WERI-Rb-1 (cell line): ENCODE data around the gene SDC4.

ENCODE experiments used
- DNase-seq: peaks from one replicate; pipeline ENCODE4 v3.0.0-alpha.2; 2020
- H3K27ac ChIP-seq: fragments of 250-450 bp; sonication (Bioruptor Pico); 2 replicates; pipeline ENCODE4 v1.5.1; 2020; ENCODE audit warnings: mild to moderate bottlenecking, moderate library complexity
- H3K27me3 ChIP-seq: fragments of 250-450 bp; sonication (Bioruptor Pico); 2 replicates; pipeline ENCODE4 v1.5.1; 2021; ENCODE audit warnings: mild to moderate bottlenecking, low read depth, moderate library complexity; ENCODE audit not compliant: insufficient read depth, severe bottlenecking
- H3K36me3 ChIP-seq: fragments of 250-450 bp; sonication (Bioruptor Pico); 2 replicates; pipeline ENCODE4 v1.5.1; 2020; ENCODE audit warnings: mild to moderate bottlenecking, moderate library complexity
- H3K4me3 ChIP-seq: 2 replicates; pipeline ENCODE4 v1.5.1; 2011; ENCODE audit warnings: low read depth, mild to moderate bottlenecking, control low read depth, low read length
- H3K9me3 ChIP-seq: fragments of 250-450 bp; sonication (Bioruptor Pico); 2 replicates; pipeline ENCODE4 v1.5.1; 2021; ENCODE audit warnings: mild to moderate bottlenecking, moderate library complexity; ENCODE audit not compliant: severe bottlenecking
- CTCF ChIP-seq: IDR thresholded peaks from 2 replicates; pipeline ENCODE4 v1.5.1; 2011; ENCODE audit warnings: low read depth, mild to moderate bottlenecking, control low read depth, inconsistent platforms, low read length

SDC4 gene

GRCh38 chr20:45340236-45340847 is 7.9 kb downstream of the SDC4 start:
- no peak overlapping the region for H3K4me3 ChIP-seq
- peak overlapping the region; percentile 49 for H3K27ac ChIP-seq
- peaks cover 41% of the 10 kb centered on the region for H3K36me3 ChIP-seq
- no peaks in the 10 kb centered on the region for H3K9me3 ChIP-seq
- no peak for TF ChIP-seq CTCF
- H3K27me3 ChIP-seq: no peaks in the 10 kb centered on the region
- DNase-seq: no peak

GRCh38 chr20:45339799-45340198 is 8.4 kb downstream of the SDC4 start:
- H3K9me3 ChIP-seq: no peaks in the 10 kb centered on the region
- DNase-seq: no peak
- peak overlapping the region; percentile 49; the same call in 1 of the 2 replicates for H3K27ac ChIP-seq
- H3K27me3 ChIP-seq: no peaks in the 10 kb centered on the region
- peaks cover 46% of the 10 kb centered on the region for H3K36me3 ChIP-seq
- TF ChIP-seq CTCF: no peak
- H3K4me3 ChIP-seq: no peak overlapping the region

- no peaks in the 10 kb centered on the region for H3K9me3 ChIP-seq
- H3K36me3 ChIP-seq: peaks cover 51% of the 10 kb centered on the region
- H3K4me3 ChIP-seq: no peak overlapping the region
- no peak overlapping the region for H3K27ac ChIP-seq
- no peak for TF ChIP-seq CTCF
- no peak for DNase-seq
- no peaks in the 10 kb centered on the region for H3K27me3 ChIP-seq
These were observed 9.1 kb downstream of the SDC4 start for GRCh38 chr20:45339084-45339483.

- Histone ChIP-seq H3K9me3 (no peaks in the 10 kb centered on the region), H3K4me3 (no peak overlapping the region), H3K36me3 (peaks cover 54% of the 10 kb centered on the region), H3K27me3 (no peaks in the 10 kb centered on the region), H3K27ac (peak overlapping the region; percentile 54)
- no peak for TF ChIP-seq CTCF
- no peak for DNase-seq
These were observed 9.8 kb downstream of the SDC4 start for GRCh38 chr20:45338121-45339030.

GRCh38 chr20:45337367-45338120 is 10.7 kb downstream of the SDC4 start:
- H3K4me3 ChIP-seq: no peak overlapping the region
- no peak for DNase-seq
- no peak for TF ChIP-seq CTCF

More at GRCh38 chr20:45337367-45338120, 10.7 kb downstream of the SDC4 start:
- Histone ChIP-seq H3K36me3 (peaks cover 58% of the 10 kb centered on the region), H3K27ac (peak overlapping the region; percentile 54), H3K27me3 (no peaks in the 10 kb centered on the region), H3K9me3 (no peaks in the 10 kb centered on the region)
